Measurements from ENCODE around the gene CLDN7. TPM values are rescaled to one million over a fixed set of nuclear protein-coding genes. Genes with fewer than 3 reads are reported as not detected.

Gene CLDN7
- total RNA-seq, 3 donors from 2014 or later (not counting 1 experiment from before 2014, with no cell fraction given), result 0.99 to 1.8 (median 1.7) TPM

GRCh38 chr17:7215652-7216180 is 46.6 kb downstream of the CLDN7 start:
- DNase-seq, result peak in 1 of 2 donors; percentile 47
- peaks cover 29 to 60% of the 10 kb centered on the region in 2 donors for H3K4me1 Mint-ChIP-seq
- H3K9me3 Mint-ChIP-seq, result no peaks in the 10 kb centered on the region
- peak overlapping the region in 1 of 2 donors; percentile 87 for H3K27ac Mint-ChIP-seq
- Histone ChIP-seq H3K4me1 (ENCODE audit: control insufficient read depth, insufficient read depth, low read length) (peaks cover 49% of the 10 kb centered on the region), H3K36me3 (ENCODE audit: control insufficient read depth, insufficient read depth, low read length) (no peaks in the 10 kb centered on the region), H3K4me3 (ENCODE audit: low read length) (no peak overlapping the region), H3K27ac (ENCODE audit: low read length) (no peak overlapping the region), H3K27me3 (ENCODE audit: control insufficient read depth, insufficient read depth, low read length) (no peaks in the 10 kb centered on the region), H3K9me3 (ENCODE audit: control insufficient read depth, insufficient read depth, low read length) (no peaks in the 10 kb centered on the region)
- ATAC-seq, result no peak
- TF ChIP-seq CTCF (IDR thresholded peaks at IDR 0.05), result no peak
- intact Hi-C loops (cut with micrococcal nuclease), result loop anchor here (2.0 to 10.0 kb wide), 3 partner anchors 19 to 469 kb away; partner anchors contain the start of genes CTDNEP1, DVL2, ELP5 and TP53
- H3K27me3 Mint-ChIP-seq (ENCODE audit: low read depth in 2 of 2), result peaks cover 7 to 14% of the 10 kb centered on the region in 2 donors
- WGBS (ENCODE audit: insufficient coverage), result 36% methylated on average over 6 of the region's 10 CpGs
- no peak overlapping the region for H3K4me3 Mint-ChIP-seq
- no peaks in the 10 kb centered on the region for H3K36me3 Mint-ChIP-seq

- Mint-ChIP-seq H3K36me3 (no peaks in the 10 kb centered on the region), H3K4me3 (peak overlapping the region; percentile 89), H3K27me3 (ENCODE audit: low read depth in 2 of 2) (peaks cover 7 to 15% of the 10 kb centered on the region in 2 donors), H3K4me1 (peaks cover 23 to 54% of the 10 kb centered on the region in 2 donors), H3K9me3 (no peaks in the 10 kb centered on the region), H3K27ac (peak overlapping the region; percentile 87 to 99)
- no peak for TF ChIP-seq CTCF (IDR thresholded peaks at IDR 0.05)
- intact Hi-C loops (cut with micrococcal nuclease), result loop anchor here (2.0 to 10.0 kb wide), 3 partner anchors 20 to 470 kb away; partner anchors contain the start of genes CTDNEP1, DVL2, ELP5 and TP53
- Histone ChIP-seq H3K27ac (ENCODE audit: low read length) (peak overlapping the region; percentile 67), H3K36me3 (ENCODE audit: control insufficient read depth, insufficient read depth, low read length) (no peaks in the 10 kb centered on the region), H3K9me3 (ENCODE audit: control insufficient read depth, insufficient read depth, low read length) (no peaks in the 10 kb centered on the region), H3K27me3 (ENCODE audit: control insufficient read depth, insufficient read depth, low read length) (no peaks in the 10 kb centered on the region), H3K4me3 (ENCODE audit: low read length) (no peak overlapping the region), H3K4me1 (ENCODE audit: control insufficient read depth, insufficient read depth, low read length) (peaks cover 44% of the 10 kb centered on the region)
- no peak for DNase-seq
- WGBS (ENCODE audit: insufficient coverage), result 32% methylated on average over 8 of the region's 9 CpGs
- no peak for ATAC-seq
Observed at GRCh38 chr17:7215136-7215638, 47.1 kb downstream of the CLDN7 start.

- ATAC-seq, result peak; percentile 86 to 97 (median 87)
Observed at GRCh38 chr17:7214300-7215135, 47.8 kb downstream of the CLDN7 start.

More at GRCh38 chr17:7214300-7215135, 47.8 kb downstream of the CLDN7 start:
- peak; percentile 97 to 98 for DNase-seq
- peak; percentile 18 for TF ChIP-seq CTCF (IDR thresholded peaks at IDR 0.05)
- Mint-ChIP-seq H3K27me3 (ENCODE audit: low read depth in 2 of 2) (peaks cover 7 to 16% of the 10 kb centered on the region in 2 donors), H3K4me1 (peaks cover 18 to 48% of the 10 kb centered on the region in 2 donors), H3K36me3 (no peaks in the 10 kb centered on the region), H3K27ac (peak overlapping the region; percentile 87 to 99), H3K4me3 (peak overlapping the region; percentile 89), H3K9me3 (no peaks in the 10 kb centered on the region)
- H3K36me3 ChIP-seq (ENCODE audit: control insufficient read depth, insufficient read depth, low read length), result no peaks in the 10 kb centered on the region
- H3K4me3 ChIP-seq (ENCODE audit: low read length), result peak overlapping the region; percentile 34
- H3K27me3 ChIP-seq (ENCODE audit: control insufficient read depth, insufficient read depth, low read length), result no peaks in the 10 kb centered on the region
- intact Hi-C loops (cut with micrococcal nuclease), result loop anchor here (1.0 to 10.0 kb wide), 4 partner anchors 9 to 470 kb away; partner anchors contain the start of genes CTDNEP1, DVL2, ELP5 and TP53
- under 1% methylated on average over 45 of the region's 45 CpGs for WGBS (ENCODE audit: insufficient coverage)
- peaks cover 41% of the 10 kb centered on the region for H3K4me1 ChIP-seq (ENCODE audit: control insufficient read depth, insufficient read depth, low read length)
- peak overlapping the region; percentile 67 for H3K27ac ChIP-seq (ENCODE audit: low read length)
- H3K9me3 ChIP-seq (ENCODE audit: control insufficient read depth, insufficient read depth, low read length), result no peaks in the 10 kb centered on the region

All from natural killer cell (primary cell).